Gastrocnemius medialis (tissue), 4 donors: ENCODE results near the gene SMS.

ENCODE experiments used
- POLR2A ChIP-seq, 2 donors: fragments of 450-650 bp; IDR thresholded peaks; one replicate each; pipeline ENCODE4 v1.6.1; 2017; ENCODE audit warnings: antibody characterized with exemption in 2 of 2, mild to moderate bottlenecking in 2 of 2, moderate library complexity in 2 of 2
- TF ChIP-seq, protein P1 (sequence below), 5 experiments: fragments of 450-650 bp in 3 of 5; fragments of 200-600 bp in 2 of 5; sonication (generic) in 2 of 5; IDR thresholded peaks in 4 of 5; conservative IDR thresholded peaks in 1 of 5; 1 replicate in 4 of 5; 2 replicates in 1 of 5; pipeline ENCODE4 v1.5.1; 2016 to 2019; ENCODE audit warnings: antibody characterized with exemption in 5 of 5, mild to moderate bottlenecking in 3 of 5, moderate library complexity in 3 of 5

DNA sequence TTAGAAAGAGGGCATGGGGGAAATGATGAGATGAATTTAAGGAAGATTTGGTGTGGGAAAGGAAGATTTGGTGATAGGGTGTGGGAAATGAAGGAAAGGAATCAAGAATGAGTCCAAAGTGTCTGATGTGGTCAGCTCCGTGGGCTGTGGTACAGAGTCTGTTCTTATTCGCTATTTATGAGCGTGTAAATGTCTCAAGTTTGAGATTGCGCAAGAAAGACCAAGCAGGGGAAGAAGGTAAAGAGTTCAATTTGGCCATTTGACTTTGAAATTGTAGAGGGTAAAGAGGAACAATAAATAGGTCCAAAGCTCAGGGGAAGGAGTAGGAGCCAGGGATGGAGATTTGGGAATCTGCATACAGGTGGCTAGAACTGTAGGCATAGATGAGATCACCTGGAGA lies 11.3 kb upstream of the SMS start:
- TF ChIP-seq, protein P1, sequence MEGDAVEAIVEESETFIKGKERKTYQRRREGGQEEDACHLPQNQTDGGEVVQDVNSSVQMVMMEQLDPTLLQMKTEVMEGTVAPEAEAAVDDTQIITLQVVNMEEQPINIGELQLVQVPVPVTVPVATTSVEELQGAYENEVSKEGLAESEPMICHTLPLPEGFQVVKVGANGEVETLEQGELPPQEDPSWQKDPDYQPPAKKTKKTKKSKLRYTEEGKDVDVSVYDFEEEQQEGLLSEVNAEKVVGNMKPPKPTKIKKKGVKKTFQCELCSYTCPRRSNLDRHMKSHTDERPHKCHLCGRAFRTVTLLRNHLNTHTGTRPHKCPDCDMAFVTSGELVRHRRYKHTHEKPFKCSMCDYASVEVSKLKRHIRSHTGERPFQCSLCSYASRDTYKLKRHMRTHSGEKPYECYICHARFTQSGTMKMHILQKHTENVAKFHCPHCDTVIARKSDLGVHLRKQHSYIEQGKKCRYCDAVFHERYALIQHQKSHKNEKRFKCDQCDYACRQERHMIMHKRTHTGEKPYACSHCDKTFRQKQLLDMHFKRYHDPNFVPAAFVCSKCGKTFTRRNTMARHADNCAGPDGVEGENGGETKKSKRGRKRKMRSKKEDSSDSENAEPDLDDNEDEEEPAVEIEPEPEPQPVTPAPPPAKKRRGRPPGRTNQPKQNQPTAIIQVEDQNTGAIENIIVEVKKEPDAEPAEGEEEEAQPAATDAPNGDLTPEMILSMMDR (IDR thresholded peaks at IDR 0.05 in 4 of 5, conservative IDR thresholded peaks at IDR 0.05 in 1 of 5): no peak
- TF ChIP-seq POLR2A (IDR thresholded peaks at IDR 0.05): no peak
